ENCODE measurements around the gene CHST5.
A peak's percentile ranks its signal among the peaks of the same experiment; 100 is the strongest.

The CHST5 gene

GRCh38 chr16:75535901-75536300 lies at the start of gene CHST5:
CHST5 (minus strand) TSS chr16:75536108; CDS start chr16:75530384, 5,724 bp downstream.
- no peak for DNase-seq

GRCh38 chr16:75584108-75584507 lies 48.2 kb upstream of the CHST5 start:
- DNase-seq = no peak

DNA sequence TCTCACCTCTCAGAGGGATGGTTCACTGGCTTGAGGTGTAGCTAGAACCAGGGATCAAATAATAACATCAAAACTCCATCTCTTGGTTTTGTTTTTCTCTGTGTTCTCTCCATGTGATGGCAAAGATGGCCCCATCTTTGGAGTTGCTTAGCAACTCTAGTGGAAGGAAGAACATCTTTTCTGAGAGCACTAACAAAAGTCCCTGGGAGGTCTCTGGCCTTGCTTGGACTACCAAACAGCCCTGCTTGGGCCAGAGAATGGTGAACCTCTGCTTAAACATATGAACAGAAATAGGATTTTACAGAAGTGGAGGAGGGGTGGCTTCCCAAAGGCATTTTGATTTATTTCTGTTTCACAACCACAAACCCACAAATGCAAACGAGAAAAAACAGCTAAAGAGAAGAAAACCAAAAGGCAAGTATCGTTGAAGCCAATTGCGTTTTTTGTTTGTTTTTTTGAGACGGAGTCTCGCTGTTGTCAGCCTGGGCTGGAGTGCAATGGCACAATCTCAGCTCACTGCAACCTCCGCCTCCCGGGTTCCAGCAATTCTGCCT lies 43.5 kb upstream of the CHST5 start:
- no peak for DNase-seq

GRCh38 chr16:75578725-75579124 lies 42.8 kb upstream of the CHST5 start:
- DNase-seq = no peak

DNA sequence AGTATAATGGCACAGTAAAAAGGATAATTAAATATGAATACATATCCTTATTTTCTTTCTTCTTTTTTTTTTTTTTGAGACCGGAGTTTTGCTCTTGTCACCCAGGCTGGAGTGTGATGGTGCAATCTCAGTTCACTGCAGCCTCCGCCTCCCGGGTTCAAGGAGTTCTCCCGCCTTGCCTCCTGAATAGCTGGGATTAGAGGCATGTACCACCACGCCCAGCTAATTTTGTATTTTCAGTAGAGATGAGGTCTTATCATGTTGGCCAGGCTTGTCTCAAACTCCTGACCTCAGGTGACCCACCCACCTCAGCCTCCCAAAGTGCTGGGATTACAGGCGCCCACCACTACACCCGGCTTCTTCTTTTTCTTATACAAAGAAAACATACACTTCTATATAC lies 42.3 kb upstream of the CHST5 start:
- no peak for DNase-seq

- no peak for DNase-seq
Measured at GRCh38 chr16:75576384-75576811, 40.5 kb upstream of the CHST5 start.

- DNase-seq = no peak
Measured at GRCh38 chr16:75575958-75576357, 40.0 kb upstream of the CHST5 start.

DNA sequence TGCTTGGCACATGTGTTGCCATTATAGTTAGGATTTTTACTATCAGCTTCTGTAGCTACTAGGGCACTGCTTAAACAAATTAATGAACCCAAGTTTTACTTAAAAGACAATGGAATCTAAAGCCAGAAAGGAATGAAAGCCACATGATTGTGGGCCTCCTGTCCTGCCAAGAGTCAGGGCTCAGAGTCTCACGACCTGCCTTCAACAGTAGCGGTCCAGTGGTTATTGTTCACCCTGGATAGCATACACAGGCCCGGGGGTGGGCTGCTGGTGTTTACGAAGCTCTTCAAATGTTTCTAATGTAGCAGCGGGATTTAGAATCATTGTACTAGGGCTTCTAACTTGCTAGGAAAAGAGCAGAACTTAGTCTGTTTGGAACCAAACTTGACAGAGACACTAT lies 38.0 kb upstream of the CHST5 start:
- no peak for DNase-seq

DNA sequence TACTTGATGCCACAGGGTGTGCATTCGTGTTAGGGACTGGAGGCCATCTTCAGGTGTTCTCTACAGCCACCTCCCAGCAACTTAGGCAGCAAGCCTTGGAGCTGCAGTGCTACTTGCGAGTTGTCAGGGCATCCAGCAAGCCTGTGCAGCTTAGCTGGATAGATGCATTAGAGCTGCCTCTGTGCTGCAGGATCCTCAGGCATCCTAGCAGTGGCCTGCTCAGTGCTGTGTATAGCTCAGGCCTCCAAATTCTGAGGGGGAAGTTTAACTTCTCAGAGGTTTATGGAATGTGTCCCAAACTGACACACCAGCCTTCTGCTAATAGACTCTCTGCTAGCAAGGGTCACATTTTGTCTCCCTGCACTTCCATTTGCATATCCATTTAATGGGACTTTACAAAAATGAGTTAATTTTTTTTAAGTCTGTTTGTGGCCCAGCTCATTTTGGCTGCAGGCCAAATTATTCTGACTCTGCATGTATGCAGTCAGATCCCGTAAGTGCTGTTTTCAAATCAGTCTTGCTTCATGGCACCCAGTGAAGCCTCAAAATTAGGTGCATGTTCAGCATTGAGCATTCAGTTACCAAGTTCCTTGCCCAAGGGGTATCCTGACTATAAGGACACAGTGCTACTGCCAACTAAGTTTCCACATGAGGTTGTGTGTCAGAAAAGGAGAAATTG lies 37.1 kb upstream of the CHST5 start:
- DNase-seq = no peak

DNA sequence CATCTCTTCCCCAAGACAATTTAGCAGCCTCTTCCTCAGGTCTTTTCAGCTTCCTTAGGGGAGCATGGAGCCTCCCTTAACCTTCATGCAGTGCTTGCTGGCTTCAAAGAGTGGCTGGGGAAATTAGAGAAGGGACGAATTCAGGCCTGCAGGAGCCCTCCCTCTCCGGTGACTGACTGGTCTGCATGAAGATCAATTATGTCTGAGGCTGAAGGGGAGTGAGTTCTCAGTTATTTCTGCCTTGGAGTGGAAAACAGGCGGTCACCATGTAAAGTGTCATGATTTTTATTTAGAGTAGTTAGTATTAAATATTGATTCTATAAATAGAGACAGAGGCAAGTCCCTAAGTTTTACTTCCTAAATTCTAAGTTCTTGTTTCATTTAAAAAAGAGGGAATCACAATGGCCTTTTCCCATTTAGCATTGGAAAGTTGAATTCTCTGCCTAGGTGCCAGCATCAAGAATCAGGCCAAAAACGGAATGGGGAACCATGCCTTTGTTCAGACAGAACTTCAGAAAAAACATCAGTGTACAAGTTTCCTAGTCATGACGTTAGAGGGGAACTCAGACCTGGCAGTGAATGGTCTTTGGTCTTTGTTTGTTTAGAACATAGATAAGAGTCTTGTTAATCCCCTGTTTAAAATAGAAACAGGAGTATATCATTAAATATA lies 34.6 kb upstream of the CHST5 start:
- DNase-seq = no peak

GRCh38 chr16:75567911-75568310 lies 32.0 kb upstream of the CHST5 start:
- DNase-seq = no peak

GRCh38 chr16:75566758-75567255 lies 30.9 kb upstream of the CHST5 start:
- no peak for DNase-seq

- DNase-seq = peak; percentile 53
Measured at GRCh38 chr16:75566040-75566757, 30.3 kb upstream of the CHST5 start, which contains the start of gene GABARAPL2. GABARAPL2 (plus strand) TSS chr16:75566379; CDS start chr16:75566487, 108 bp downstream.

- no peak for DNase-seq
Measured at GRCh38 chr16:75565640-75566039, 29.7 kb upstream of the CHST5 start.

DNA sequence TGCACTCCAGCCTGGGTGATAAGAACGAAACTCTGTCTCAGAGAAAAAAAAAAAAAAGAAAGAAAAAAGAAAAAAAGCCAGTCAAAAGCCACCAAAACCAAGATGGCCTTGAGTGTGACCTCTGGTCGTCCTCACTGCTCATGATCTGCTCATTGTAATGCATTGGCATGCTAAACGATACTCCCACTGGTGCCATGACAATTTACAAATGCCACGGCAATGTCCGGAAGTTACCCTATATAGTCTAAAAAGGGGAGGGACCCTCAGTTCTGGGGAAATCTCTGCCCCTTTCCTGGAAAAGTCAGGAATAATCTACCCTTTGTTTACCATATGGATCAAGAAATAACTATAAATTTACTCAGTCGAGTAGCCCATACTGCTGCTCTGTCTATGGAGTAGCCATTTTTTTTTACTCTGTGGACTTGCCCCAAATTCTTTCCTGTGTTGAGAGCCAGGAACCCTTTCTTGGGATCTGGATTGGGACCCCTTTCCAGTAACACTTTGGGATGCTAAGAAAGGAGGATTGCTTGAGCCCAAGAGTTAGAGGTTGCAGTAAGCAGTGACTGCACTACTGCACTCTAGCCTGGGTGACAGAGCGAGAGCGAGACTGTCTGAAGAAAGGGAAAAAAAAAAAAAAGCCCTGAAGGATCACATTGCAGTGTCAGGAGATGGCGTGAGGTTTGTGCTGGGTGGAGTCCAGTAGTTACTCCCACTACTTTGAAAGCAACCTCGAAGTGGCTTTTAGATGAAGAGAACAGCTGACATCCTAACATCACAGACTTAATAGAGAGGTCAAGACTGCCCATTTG lies 23.9 kb upstream of the CHST5 start:
- no peak for DNase-seq

- DNase-seq = no peak
Measured at GRCh38 chr16:75558846-75559401, 23.0 kb upstream of the CHST5 start.

- no peak for DNase-seq
Measured at GRCh38 chr16:75556431-75556950, 20.6 kb upstream of the CHST5 start.

GRCh38 chr16:75555707-75556430 lies 20.0 kb upstream of the CHST5 start, which contains the start of gene TMEM231:
TMEM231 (minus strand) TSS chr16:75556252; CDS start chr16:75556209, 43 bp downstream.
- DNase-seq = peak; percentile 74

DNA sequence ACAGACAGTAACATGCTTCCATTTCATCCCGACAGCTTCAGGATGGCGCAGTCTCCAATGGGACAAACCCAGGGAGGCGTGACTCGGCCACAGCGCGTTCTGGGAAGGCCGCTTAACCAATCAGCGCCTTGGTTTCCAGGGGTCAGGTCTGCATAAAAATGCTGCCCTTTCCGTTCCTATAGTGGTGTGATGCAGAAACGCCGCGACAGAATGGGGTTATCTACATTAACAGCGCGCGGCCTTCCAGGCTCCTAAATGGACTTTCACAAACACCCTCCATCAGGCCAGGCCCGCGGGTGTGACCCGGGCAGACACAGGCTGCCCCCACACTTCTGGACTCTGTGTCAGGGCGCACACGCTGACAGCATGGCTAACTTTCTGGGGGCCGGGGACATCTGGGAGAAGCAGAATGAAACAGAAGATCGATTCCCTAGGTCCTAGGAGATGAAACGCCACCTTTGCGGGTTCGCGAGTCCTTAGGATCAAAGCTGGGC lies 19.4 kb upstream of the CHST5 start:
- no peak for DNase-seq

GRCh38 chr16:75552951-75553350 lies 17.0 kb upstream of the CHST5 start:
- no peak for DNase-seq

- DNase-seq = peak; percentile 40
Measured at GRCh38 chr16:75550211-75550662, 14.3 kb upstream of the CHST5 start.

All from GDM1 (cell line).